ENCODE data around the gene HDAC2.

The HDAC2 gene

DNA sequence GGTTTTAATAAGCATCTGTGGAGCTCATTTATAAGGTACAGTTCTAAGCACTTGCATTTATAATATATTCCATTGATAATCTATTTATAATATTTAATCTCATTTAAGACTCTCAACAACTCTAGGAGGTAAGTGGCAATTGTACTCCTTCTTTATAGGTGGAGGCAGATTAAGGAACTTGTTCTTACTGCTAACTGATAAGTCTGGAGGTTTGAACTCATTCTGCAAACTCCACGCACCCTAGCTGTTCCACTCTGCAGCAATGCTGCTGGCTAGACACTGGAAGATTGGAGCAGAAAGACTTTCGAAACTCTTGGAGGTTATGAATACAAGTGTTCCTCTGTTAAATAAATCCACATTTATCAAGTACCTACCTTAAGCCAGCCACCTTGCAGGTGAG, 793 bp upstream of the HDAC2 start:
- H3K4me3 ChIP-seq (ENCODE audit: low read depth, low read length) = no peak overlapping the region
- TF ChIP-seq, protein P1, sequence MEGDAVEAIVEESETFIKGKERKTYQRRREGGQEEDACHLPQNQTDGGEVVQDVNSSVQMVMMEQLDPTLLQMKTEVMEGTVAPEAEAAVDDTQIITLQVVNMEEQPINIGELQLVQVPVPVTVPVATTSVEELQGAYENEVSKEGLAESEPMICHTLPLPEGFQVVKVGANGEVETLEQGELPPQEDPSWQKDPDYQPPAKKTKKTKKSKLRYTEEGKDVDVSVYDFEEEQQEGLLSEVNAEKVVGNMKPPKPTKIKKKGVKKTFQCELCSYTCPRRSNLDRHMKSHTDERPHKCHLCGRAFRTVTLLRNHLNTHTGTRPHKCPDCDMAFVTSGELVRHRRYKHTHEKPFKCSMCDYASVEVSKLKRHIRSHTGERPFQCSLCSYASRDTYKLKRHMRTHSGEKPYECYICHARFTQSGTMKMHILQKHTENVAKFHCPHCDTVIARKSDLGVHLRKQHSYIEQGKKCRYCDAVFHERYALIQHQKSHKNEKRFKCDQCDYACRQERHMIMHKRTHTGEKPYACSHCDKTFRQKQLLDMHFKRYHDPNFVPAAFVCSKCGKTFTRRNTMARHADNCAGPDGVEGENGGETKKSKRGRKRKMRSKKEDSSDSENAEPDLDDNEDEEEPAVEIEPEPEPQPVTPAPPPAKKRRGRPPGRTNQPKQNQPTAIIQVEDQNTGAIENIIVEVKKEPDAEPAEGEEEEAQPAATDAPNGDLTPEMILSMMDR (IDR thresholded peaks at IDR 0.05; ENCODE audit: borderline replicate concordance, insufficient read depth, low read depth, low read length) = no peak

DNA sequence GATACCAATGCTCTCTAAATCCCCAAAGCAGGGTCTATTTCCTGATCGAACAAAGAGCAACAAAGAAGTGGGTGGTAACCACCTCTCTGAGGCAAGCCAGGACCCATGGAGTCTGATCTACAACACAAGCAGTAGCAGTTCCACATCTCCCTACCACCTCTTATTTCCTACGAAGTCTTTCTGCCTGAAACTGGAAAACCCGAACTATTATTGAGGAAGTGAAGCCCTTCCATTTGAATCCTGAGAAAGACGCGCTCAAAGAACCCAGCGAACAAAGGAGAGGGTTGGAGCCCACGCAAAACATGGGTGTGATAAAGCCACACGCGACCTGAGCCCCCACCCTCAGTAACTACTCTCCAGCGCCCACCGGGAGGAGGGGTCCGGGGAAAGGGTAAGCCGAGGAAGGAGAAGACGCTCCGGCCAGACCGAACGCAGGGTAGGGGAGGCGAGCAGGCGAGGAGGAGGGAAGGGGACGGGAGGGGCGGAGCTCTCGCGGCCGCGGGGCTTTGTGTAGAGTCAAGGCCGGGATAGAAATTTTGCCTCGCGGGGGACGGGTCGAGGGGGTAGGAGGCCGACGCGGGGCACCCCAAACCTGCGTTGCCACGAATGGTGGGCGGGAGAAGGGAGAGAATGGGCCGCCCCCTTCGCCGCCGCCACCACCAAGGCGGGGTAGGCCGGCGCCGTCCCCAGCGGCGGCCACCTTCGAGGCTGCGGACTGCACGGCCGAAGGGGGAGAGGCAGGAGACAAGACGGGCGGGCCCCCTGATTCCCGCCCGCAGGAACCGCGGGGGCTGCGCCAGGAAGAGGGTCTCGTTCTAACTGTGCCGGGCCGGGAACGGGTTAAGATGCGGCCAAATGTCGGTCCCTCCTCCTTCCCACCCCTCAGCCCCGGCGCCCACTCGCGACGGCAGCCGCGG, 802 bp downstream of the HDAC2 start:
- peak overlapping the region; percentile 98 for H3K4me3 ChIP-seq (ENCODE audit: low read depth, low read length)
- TF ChIP-seq, protein P1 (IDR thresholded peaks at IDR 0.05; ENCODE audit: borderline replicate concordance, insufficient read depth, low read depth, low read length) = no peak

DNA sequence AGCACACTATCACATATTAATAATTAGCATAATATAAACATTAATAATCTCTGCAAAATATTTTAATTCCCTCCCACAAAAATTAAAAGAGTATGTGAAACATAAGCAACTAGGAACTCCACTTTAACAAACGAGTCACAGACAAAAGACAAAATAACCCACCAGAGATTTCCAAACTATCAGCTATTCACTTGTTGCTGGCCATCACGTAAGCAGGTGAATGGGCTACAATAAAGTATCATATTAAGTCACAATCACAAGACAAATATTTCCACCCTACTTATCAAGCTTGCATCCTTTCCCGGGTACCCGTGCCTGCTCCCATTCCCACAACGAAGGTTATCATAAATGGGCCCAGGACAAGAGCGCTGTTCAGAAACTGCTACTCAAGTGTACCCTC, 2.5 kb downstream of the HDAC2 start:
- TF ChIP-seq, protein P1 (IDR thresholded peaks at IDR 0.05; ENCODE audit: borderline replicate concordance, insufficient read depth, low read depth, low read length) = no peak
- no peak overlapping the region for H3K4me3 ChIP-seq (ENCODE audit: low read depth, low read length)

DNA sequence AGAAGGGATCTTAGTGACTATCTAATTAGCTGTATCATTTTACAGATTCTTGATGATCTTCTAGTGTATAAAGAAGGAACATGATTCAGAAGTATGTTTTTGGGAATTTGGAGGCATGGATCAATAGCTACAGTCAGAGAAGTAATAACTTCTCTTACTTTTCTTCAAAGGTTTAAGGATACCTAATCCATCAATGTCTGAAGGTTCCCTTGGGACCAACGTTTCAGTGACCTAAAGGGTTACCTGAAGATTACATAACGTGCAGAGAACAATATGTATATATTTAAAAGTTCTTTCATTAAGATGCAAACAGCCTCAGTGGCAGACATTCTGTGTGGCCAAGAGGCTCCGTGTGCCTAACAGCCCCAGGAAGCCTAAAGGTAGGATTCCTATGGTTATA, 3.2 kb downstream of the HDAC2 start:
- no peak overlapping the region for H3K4me3 ChIP-seq (ENCODE audit: low read depth, low read length)

DNA sequence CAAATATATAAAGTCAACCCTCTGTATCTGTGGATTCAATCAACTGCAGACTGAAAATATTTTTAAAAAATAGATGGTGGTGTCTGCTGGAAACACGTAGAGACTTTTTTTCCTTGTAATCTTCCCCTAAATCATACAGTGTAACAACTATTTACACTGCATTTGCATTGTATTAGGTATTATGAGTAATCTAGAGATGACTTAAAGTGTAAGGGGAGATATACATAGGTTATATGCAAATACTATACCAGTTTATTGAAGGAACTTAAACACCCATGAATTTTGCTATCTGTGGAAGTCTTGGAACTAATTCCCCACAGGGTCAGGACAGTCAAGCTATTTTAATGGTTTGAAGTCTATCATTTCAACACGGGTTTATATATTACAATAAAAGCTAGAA, 10.2 kb downstream of the HDAC2 start:
- TF ChIP-seq, protein P1 (IDR thresholded peaks at IDR 0.05; ENCODE audit: borderline replicate concordance, insufficient read depth, low read depth, low read length) = no peak
- H3K4me3 ChIP-seq (ENCODE audit: low read depth, low read length) = no peak overlapping the region

More for the DNA sequence above, 3.2 kb downstream of the HDAC2 start:
- TF ChIP-seq, protein P1 (IDR thresholded peaks at IDR 0.05; ENCODE audit: borderline replicate concordance, insufficient read depth, low read depth, low read length) = no peak

DNA sequence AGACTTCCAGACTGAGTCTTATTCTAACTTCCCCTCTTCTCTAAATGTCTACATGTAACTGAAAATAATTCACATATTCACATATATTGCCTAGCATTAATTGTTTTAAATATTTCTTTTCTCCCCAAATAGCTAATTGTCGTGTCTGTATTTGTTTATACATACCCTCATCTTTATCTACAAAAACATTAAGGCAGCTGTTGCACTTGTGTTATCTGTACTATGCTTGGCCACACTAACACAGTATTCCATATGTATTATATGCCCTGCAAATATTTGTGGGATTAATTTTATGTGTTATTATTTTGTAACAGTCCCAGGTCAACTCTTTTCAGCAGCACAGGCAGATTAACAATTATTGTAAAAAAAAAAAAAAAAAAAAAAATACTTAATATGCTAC, 11.7 kb downstream of the HDAC2 start:
- TF ChIP-seq, protein P1 (IDR thresholded peaks at IDR 0.05; ENCODE audit: borderline replicate concordance, insufficient read depth, low read depth, low read length) = no peak
- no peak overlapping the region for H3K4me3 ChIP-seq (ENCODE audit: low read depth, low read length)

DNA sequence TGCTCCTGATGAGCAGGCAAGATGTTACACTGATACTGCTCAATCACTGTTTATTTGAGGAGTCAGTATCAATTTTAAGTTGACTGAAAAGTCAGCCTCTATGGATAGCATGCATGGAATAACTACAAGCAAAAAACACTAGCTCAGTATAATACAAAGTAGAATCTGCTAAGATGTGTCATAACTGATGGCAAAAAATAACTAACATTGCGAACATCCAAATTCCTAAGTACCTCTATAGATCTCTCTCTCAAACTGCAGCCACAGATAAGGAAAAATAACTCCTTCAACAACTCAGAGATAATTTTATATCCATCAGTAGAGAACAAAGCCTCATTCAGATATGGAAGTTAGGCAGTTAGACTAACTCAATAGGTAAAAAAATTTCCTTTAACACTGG, 16.3 kb downstream of the HDAC2 start:
- TF ChIP-seq, protein P1 (IDR thresholded peaks at IDR 0.05; ENCODE audit: borderline replicate concordance, insufficient read depth, low read depth, low read length) = no peak

More for the DNA sequence above, 16.3 kb downstream of the HDAC2 start:
- H3K4me3 ChIP-seq (ENCODE audit: low read depth, low read length) = no peak overlapping the region
